ENCODE measurements around the gene DHRS12.
A peak's percentile ranks its signal among the peaks of the same experiment; 100 is the strongest.

DHRS12 gene

DNA sequence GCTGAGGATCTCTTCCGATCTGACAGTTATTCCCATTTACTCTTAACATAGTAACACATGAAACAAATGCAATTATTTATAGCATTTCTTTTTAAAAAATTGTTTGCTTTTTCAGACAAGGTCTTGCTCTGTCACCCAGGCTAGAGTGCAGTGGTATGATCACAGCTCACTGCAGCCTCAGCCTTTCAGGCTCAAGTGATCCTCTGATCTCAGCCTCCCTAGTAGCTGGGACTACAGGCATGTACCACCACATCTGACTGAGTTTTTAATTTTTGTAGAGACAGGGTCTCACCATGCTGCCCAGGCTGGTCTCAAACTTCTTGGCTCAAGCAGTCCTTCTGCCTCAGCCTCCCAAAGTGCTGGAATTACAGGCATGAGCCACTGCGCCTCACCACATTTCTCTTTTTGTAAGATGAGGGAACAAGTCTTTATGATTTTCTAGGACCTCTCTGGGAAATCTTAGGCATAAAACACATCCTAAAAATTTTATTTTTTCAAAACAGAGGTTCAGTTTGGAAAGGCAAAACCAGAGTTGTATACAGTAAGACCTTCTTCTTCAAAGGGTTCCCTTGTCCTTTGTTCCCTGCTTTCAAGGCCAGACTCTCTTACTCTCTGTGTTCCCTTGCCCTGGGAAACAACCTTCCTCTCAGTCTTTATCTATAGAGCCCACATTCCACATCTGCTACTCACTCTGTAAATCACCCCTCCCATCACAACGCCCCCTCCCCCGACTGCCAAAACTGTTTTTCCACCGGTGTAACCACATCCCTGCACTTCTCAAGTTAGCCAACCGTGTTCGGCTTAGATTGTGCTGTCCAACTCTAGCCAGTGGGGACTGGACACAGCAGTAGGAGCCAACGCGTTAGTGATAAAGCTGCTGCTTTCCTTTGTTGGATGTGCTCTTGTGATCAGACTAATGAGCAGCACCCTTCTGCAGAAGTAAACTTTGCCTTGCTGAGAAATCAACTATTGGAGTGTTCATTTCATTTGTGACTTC lies 56.2 kb downstream of the DHRS12 start:
- no peak for DNase-seq

DNA sequence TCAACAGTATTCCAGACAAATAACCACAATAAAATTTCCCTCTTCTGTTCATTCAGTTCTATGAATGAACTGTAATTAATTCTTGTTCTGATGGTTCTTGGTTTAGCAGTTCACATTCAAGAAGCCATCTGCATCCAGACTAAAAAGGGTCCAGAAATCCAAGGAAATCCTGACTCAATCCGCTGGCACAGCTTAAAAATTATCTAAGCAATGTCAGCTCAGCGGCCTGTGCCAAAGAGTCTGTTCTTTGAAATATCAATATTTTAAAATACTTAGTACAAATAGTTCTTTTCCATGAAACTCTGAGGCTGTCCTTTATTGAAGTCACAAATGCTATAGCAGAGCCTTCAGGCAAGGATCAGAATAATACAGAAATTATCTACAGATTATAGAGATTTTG lies 57.2 kb downstream of the DHRS12 start:
- DNase-seq = no peak

DNA sequence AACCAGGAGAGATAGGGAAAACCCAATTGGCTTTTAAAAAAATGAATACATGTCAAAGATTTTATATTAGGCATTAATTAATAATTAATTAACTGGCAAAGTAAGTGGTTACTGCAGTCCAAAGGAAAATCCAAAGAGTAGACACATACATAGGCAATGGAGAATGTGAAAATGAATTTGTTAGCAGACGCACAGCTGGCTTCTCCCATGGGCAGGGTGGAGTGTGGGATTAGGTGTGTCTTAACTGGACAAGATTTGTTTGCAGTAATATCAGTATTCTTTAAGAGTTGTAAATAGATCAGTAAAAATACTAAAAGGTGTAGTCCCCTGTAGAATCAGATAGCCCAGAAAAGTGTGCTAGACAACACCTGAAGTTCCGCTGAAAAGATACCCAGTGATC lies 58.7 kb downstream of the DHRS12 start:
- DNase-seq = no peak

DNA sequence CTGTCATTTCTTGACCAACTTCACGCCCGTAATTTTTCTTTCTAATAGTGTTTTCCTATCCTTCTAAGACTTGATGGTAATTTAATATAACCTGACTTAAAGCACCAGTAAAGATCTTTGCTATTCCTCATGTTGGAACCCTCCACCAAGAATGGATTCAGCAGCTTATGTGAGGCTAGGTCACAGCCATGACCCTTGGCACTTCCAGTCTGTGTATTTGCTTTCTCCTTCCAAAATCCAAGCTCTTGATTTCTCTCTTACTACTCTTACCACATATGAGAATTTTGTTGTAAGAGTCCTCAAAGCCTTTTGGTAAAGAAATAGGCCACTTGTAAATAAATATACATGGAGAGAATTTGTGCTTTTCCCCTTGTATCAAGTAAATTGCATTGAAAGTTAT lies 61.4 kb downstream of the DHRS12 start:
- DNase-seq = no peak

DNA sequence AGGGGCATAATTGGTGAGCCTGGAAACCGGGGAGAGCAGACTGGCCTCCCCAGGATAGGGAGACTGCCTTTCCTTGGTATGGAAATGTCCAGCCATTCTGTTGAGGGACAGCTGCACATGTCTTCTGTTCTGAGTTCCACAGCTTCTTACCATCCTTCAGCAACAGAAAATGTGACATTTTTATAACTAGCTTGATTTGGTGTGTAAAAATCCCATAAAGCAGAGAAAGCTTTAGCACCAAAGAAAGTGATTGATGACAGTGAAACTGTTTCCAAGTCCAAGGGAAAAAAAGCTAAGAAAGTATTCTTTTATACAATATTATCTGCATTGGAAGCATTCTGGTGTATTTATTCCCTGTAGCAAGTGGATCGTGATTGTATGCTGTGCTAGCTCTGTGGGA lies 61.9 kb downstream of the DHRS12 start:
- no peak for DNase-seq

DNA sequence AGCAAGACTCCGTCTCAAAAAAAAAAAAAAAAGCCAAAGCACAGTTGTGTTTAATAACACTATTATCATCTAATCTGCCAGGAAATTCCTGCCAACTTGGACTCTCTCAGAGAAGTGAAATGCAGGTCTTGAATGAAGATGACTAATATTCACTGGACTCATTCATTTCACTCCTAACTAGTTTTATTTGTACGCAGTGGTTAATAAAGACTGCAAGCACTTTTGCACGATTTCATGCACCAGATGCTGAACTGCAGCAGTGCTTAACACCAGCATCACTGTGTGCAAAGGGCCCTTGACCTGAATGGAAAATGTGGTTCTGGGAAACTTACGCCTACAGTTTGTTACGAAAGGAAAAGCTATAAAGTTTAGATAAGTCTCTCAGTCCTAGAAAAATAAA lies 63.3 kb downstream of the DHRS12 start:
- DNase-seq = no peak

DNA sequence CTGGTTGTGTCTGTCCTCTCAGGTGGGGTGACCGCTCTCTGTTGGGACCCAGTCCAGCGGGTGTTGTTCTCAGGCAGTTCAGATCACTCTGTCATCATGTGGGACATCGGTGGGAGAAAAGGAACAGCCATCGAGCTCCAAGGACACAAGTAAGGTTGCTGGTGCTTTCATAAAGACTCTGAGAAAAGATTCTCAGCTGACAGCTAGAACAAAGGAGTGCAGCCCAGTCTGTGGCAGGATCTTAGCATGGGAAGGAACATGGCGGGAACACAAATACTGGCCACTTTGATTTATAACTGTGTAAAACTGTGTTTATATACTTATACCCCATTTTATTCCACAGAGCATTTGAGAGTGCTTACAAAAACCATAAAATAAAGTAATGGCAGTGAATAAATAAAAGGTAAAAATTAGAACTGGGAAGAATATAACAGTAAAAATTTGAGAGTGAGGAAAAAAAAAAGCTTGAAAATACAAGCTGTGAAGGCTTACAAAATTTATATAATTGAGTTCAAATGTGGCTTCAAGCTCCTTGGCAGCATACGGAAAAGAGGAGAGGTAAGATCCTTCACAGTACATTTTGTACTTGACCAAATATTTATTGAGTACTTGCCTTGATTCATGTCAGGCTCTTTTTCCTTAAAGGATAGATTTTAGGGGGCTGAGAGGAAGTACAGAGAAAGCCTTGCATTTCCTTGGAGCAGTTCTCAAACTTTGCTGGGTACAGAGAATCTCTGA lies 64.8 kb downstream of the DHRS12 start:
- DNase-seq = no peak

DNA sequence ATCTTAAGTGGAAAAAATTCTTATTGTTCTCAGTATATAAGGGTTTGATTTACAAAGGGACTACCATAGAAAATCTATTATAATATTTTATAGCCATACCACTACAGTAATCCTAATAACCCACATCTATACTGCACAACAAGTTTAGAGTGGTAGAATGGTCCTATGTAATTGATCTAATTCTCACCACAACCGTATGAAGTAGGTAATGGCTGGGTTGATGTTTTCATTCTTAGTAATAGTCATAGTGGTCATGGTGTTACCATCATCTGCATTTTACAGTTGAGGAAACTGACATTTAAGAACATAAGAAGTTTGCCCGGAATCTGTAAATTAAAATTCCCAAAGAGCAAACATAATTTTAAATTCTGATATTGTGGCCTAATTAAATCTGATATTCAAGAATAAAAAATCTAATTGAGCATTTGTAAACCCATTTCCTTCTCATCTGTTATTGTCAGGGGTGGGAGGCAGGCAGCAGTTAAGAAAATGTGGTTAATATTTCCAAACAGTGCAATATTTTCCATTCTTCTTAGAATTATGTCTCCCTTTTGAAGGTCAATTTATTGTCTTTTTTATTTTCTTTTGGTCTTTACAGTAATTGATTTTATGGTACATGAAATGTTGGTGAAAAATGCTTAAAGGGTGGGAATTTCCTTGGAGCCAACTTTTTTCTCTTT lies 65.6 kb downstream of the DHRS12 start:
- DNase-seq = no peak

DNA sequence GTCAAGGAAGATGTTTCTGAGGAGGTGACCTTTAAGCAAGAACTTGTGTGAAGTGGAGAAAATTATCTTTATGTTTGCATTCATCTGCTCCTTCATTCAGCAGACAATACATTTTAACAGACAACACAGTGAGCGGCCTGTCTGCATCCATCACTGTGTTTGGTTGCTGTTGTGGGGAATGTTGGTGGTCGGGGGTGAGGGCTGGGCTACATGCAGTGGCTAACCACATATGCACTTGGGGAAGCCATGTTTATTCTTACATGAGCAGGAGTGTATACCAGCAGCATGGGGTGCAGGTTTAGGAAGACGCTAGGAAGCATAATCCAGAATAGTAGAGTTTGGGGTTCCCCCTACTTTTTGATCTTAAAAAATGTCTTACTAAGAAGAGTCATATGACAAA lies 66.4 kb downstream of the DHRS12 start:
- DNase-seq = no peak

DNA sequence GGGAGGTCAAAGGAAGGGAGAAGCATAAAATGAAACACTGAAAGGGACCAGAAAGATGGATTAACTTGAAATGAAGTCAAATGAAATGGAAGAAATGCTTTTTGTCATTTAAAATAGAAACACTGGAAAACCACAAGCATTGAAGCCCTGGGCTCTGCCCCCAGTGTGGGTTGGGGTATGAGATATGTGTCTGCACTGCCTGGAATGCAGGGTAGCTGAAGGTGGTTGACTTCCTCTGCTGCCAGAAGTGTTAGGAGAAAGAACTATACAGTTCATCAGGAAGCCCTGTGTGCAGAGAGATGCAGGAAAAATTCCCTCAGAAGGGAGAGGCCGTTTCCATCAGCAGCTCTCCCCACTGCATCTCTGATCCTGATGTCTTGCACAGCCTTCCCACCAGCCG lies 69.2 kb downstream of the DHRS12 start:
- DNase-seq = no peak

DNA sequence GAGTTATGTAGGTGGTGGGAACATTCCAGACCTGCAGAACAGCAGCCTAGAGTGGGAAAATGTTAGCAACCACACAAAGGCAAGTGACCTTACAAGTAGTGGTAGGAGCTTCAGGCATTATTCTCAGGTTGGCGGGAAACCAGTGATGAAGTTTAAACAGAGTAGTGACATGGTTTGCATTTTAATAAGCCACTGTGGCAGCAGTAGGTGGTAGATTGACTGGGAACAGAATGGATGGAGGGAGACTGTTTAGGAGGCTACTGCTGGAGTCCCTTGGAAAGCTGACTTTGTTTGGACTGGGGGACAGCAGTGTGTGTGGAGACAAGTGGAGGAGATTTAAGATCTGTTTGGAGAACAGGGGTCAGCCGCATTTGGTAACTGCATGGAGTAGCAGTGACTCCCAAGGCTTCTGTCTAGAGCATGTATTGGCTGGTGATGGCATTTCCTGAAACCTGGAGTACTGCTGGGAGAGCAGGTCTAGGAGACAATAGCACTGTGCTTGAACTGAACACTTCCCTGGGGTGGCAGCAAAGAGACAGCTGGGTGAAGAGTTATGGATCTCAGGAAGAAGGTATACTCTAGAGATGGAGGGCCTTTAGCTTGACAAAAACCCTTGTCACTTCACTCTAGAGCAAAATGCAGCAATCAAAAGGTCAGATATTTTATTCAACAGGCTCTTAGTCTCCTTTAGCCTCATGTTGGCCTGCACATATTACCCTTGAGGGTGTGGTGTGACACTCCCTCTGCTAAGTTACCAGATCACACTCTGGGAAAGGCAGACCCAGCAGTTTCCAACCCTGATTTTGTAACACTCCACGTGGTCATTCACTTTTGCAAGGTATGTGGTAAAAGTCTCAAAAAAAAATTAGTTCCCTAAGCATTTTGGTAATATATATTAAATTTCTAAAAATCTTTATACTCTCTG lies 70.3 kb downstream of the DHRS12 start:
- DNase-seq = peak; percentile 12

DNA sequence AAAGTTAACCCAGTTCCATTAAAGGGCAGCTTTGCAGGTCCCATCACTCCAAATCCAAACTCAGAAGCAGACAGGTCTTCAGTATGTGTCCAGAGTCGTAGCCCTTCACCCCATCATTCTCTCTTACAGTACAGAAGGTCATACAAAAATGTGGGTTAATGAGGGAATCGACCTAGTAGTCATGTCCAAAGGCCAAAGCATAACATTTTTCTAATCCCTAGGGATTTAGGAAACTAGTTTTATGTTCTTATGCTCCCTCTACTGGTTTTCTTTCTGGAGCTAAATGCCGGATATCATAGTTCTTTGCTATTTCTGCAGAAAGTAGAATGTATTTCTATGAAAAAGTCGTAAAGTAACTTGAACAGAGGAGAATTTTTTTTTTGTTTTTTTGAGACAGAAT lies 72.2 kb downstream of the DHRS12 start:
- DNase-seq = peak; percentile 11

DNA sequence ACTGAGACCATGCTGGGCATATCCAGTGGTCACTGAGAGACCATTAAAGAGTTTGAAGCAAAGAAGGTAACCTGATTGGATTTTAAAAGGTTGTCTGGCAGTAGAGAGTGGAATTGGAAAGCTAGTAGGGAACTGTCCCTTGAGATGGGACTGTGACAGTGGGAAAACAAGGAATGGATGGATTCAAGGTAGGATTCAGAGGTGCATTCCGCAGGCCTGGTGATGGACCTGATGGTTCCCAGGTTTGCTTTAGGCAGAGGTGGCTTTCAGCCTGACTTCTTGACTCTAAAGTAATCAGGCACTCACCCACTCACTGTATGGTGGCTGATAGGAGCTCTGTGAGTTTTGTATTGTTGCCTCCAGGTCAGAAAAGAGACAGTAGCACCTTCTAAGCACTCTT lies 73.0 kb downstream of the DHRS12 start:
- no peak for DNase-seq

DNA sequence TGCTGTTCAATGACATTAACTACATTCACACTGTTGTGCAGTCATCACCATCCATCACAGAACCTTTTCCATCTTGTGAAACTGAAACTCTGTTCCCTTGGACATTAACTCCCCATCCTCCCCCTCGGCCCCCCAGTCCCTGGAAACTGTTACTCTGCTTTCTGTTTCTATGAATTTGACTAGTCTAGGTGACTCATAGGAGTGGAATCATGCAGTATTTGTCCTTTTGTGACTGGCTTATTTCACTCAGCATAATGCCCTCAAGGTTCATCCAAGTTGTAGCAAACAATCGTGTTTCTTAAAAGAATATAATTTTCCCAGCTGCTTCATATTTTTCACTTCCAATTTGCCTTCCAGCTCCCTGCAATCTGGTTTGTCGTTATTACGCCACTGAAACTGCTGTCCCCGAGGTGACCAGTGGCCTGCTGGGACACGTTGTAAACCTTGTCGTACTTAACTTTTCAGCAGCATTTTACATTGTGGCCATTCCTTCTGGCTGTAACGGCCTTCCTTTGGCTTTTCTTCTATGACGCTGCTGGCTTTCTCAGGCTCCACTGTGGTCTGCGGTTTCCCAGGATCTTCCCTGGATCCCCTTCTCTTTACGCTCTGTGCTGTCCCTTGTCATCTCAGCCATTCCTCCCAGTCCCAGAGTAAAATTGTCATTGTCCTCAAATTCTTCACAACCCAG lies 74.0 kb downstream of the DHRS12 start:
- DNase-seq = no peak

DNA sequence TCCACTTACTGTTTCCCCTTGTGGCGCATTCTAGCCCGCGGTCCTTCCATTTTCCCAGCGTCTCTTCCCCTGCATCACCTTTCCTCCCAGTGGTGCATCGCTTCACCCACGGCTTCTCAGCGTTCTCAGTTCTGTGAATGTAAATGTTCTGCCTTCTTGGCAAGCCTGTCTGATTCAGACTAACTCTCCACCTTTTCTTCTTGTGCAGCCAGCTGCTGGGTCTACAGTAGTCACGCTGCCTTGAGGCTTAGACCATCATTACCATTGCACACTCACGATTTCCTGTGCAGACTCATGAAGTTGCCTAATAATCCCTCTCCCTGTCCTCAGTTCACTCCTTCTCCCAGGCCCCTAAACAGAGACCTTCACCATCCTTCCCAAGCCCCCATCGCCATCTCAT lies 75.0 kb downstream of the DHRS12 start:
- DNase-seq = no peak

DNA sequence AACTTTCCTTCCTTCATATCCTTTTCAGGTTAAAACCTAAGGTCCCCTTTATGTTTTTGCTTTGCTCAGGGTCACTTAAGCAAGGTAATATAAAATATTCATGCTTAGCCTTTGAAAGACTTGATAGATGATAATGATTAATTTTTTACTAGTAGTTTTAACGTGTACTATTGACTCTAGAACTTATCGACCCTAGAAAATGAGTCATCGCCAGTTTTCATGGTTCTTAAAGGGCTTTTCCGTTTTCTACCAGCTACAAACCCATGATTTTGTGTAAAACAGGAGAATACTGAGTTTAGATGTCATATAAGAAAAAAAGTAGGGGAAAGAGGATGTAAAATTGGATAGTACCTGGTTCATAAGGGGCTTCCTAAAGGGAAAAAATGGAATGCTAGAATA lies 75.7 kb downstream of the DHRS12 start:
- DNase-seq = no peak

DNA sequence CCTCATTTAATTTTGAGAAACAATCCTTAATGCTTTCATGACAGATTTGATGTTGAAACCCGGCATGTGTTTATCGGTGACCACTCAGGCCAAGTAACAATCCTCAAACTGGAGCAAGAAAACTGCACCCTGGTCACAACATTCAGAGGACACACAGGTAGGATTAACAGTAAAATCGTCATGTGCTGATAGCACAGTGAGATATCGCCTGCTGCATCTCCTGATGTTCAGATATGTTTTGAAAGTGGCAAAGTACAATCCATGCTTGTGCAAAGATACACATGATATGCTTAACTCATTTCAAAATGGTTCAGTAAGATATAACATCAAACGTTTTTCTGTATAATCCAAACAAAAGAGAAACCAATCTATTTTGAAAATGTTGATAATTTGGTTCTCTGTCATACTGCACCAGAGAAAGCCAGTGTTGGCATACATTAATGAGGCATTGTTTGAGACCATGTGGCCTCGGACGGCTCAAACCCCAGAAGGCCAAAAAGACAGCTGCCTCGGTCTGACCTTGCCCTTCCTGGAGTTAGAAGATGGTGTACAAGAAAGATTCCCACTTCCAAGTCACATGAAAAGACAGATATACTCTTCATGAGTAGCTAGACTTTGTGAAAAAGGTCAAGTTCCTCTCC lies 76.2 kb downstream of the DHRS12 start:
- DNase-seq = no peak

DNA sequence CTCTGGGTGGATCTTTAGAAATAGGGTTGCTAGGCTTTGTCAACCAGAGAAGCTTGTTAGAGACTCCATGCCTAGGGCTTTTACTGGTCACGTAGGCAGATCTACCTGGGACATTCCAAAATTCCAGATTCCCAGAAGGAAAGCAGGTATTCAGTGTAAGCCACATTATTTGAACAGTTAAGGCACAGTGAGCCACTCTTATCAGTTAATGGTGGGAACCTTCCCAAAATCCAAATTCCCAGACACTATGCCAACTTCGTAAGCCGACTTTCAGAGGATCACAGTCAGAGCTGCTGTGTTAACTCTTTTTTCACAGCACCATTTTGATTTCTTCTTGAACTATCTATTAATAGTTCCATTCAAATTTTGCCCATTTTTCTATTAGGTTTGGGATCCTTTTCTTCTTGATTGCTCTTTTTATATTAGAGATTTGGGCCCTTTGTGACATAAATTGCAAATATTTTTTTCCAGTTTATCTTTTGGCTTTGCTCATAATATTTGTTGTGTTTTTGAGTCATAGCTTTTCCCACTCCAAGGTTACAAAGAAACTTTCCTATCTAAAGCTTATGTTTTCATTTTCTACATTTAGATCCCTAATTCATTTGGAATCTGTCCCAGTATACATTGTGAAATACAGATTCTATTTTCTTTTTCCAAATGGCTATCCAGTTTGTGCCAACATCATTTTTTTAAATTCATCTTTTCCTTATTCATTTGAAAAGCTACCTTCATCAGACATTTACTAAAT lies 77.3 kb downstream of the DHRS12 start:
- DNase-seq = no peak

DNA sequence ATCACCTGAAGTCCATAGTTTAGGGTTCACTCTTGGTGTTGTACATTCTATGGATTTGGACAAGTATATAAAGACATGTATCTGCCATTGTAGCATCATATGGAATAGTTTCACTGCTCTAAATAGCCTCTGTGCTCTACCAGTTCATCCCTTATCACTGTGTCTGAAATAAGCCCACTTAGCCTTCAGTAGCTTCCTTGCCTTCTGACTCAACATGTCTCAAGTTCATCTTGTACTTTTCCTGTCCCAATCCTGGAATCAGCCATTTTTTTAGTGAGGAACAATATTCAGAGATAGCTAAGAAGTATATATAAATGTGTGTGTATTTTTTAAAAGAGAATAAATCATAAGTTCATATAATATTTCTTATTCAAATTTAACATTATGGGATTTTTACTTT lies 79.2 kb downstream of the DHRS12 start:
- DNase-seq = no peak

DNA sequence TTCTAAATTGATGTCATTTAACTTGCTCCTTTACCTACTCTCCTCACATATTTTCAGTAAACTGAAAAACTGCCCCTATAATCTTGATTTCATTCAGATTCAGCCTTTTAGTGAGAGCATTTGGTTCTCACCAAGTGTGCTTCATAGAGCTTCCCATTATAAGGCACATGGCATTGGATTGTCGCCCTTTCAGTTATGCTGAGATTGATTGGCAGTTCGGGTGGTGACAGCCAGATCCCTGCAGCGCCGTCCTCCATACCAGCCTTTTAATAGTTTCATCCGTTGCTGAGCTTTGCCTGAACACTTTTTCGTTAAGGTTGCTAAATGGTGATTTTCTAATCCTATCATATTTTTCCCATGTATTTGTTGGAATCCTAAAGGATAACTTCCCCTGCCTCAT lies 80.4 kb downstream of the DHRS12 start:
- DNase-seq = no peak

DNA sequence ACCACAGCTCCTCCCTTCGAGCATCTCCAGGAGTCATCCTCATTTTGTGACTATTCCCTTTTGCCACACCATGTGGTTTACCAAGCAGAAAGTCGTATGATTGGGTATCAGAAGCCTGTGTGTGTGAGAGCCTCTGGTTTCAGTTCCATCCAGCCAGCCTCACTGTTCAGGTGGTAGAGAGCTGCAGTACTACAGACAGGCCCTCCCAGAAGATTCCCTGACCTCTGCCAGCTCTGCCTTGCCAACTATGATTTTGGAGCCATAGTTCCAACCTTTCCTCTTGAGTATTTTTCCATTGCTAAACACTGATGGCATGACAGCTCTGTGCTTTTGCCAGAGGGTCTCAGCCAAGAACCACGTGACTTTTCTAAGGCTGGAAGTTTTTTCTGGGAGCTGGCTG lies 82.5 kb downstream of the DHRS12 start:
- no peak for DNase-seq
